HG02678 (cell line): ENCODE measurements around the gene ASGR1.

Experiments used
- ATAC-seq: cut with Tn5 transposase; IDR thresholded peaks from one replicate; pipeline ENCODE4 v1.9.1; 2021; ENCODE audit warnings: mild to moderate bottlenecking, moderate library complexity; ENCODE audit not compliant: unreplicated experiment

ASGR1 gene

DNA sequence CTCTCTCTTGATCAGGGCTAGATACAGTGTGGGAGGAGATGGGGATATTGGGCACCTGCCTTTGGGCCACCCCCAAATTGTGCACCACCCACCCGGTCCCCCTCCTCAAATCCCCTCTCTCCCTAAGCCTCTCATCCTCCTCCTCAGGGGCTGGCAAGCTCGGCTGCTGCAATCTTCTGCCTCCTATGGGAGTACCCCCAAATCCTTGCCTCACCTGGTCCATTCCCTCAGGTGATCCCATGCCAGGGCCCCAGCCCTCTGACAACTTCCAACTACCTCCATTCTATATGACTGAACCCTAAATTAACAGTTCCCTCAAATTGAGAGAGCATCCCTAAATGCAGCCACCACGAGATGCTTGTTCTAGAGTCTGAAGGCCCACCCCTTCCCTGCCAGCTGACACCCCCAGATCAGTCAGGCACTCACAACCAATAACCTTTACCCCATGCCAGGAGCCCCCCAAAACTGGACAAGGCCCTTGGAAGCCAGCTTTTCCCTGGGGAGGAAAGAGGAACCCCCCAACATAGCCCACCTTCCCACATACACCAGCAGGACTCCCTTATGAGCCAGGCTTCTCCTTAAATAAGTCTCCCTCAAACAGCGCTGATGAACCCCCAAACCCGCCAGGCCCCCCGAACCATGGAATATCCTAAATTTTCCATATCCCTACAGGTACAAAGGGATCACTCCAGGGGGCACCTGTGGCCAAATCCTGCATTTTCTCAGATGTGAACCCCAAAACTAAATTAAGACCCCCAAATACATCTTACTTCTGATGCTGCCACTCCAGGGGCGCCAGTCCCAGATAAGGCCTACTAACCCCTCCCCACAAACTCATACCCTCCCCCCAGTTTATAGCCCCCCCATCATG lies 37.3 kb upstream of the ASGR1 start:
- ATAC-seq = no peak

DNA sequence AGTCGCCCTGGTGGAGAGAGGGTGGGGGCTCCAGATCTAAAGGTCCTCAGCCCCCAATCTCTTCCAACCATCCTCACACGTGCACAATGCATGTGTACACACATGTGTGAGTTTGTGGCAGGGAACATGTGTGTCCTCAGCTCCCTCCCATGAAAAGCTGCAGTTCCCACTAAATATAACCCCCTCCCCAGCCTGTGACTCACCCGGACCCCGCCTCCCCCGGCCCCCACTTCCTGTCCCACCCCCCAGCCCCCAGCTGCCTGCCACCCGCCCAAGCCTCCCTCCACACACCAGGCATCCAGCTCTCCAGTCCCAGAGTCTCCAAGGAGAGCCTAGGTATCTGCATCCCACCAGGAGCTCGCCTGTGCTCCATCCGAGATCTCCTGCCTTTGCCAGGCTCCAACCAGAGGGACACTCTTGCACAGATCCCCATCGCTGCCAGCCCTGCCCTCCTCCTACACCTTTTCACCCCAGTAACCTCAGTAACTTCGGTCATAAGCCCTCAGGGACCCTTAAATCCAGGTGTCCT lies 36.5 kb upstream of the ASGR1 start:
- ATAC-seq = no peak

DNA sequence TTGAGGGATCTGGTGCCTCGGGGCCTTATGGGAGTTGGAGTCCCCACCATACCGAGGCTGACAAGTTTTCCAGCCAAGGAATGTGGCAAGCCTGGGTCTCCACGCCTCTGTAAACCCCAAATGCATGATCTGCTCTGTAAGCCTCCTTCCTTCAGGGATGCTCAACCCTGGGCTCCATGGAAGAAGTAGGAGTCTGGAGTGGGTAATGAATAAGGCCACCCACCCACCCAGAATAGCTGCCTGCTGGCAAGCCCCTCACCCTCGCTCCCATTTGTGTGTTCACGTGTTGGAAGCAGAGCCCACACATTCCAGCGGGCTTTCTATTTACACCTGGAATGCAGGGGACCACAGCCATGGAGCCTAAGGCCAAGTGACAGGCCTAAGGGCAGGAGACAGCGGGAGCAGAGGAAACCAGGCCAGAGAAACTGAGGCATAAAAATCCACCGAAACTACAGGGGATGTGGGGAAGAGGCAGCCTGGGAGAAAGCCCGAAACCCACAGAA lies 36.0 kb upstream of the ASGR1 start:
- ATAC-seq = no peak

DNA sequence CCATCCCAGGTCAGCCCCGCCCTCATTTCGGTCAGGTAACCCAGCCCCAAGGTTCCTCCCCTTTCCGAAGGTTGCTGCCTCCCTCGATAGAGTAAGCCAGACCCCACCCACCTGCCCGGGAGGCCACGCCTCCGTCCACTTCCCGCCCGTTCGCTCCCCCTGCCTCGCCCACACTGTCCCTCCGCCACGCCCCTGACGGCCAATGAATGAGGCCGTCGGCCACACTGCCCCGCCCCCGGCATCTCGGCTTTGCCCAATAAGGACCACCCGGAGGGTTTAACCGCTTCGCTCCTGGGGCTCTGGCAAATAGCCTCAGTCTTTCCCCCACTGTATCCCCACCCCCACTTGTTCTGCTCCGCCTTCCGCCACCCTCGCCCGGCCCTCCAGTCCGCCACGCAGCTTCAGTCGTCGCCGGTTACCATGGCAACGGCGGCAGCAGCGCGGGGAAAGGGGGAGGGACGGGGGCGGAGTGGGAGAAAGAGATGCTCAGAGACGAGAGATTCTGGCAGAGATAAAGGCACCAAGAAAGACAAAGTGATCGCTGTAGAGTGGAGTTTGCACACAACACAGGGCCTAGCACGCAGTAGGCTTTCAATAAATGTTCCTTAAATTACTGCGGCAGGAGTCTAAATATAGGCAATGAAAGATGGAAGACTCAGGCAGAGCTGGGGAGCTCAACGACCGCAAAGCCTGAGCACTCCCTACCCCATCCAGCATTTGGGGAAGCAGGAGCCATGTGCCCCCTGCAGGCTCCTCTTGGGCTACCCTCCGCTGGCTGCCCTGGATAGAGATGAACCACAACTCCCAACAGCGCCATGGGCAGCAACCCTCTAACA lies 35.3 kb upstream of the ASGR1 start:
- ATAC-seq = peak; percentile 83

DNA sequence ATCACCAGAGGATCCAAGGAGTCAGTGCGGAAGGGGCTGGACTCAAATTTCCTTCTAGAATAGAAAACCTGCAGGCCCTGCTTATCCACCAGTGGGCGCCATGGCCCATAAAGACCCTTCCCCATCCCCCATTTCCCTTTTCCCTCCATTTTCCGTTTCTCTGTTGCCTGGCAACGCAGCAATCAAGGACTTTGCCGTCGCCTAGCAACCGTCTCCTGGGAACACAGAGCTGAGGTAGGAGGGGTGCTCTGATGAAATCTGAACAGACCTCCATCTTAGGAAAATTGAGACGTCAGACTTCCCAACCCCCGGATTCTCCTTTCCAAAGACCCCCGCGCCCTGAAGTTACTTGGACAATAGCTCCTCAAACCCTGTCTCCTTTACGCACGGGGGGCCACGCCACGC lies 34.7 kb upstream of the ASGR1 start:
- ATAC-seq = peak; percentile 9

DNA sequence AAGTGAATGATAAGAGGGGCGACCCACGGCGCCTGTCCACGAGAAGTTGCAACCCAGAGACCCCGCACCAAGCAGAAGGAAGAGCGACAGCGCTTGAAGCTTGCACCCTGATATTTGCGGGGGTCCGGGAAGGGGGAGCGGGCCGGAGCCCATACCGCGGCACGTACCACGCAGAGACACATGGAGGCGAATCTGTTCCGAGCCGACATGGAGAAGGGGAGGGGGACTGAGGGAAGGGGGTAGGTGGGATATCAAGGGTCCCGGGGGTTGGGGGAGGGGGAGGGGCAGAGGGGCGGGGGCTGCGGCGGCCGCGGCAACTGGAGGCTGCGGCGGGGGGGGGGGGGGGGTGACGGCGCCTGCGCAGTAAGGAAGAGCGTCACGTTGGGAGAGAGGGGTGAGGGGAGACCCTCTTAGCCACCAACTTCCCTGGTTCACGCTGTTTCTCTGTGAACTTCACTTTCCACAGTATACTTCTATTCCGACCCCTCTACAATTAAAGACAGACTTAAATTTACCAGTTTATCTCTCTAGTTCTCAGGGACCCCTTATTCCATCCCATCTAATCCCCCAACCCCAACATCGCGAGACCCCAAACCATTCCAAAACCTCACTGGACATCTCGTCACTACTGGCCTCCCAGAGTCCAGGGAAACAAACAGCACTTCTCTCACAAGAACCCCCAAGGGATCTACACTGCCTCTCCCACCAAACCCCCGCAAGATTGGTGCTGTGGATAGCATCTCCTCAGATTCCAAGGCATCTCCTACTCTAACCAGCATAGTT lies 32.5 kb upstream of the ASGR1 start:
- ATAC-seq = no peak

DNA sequence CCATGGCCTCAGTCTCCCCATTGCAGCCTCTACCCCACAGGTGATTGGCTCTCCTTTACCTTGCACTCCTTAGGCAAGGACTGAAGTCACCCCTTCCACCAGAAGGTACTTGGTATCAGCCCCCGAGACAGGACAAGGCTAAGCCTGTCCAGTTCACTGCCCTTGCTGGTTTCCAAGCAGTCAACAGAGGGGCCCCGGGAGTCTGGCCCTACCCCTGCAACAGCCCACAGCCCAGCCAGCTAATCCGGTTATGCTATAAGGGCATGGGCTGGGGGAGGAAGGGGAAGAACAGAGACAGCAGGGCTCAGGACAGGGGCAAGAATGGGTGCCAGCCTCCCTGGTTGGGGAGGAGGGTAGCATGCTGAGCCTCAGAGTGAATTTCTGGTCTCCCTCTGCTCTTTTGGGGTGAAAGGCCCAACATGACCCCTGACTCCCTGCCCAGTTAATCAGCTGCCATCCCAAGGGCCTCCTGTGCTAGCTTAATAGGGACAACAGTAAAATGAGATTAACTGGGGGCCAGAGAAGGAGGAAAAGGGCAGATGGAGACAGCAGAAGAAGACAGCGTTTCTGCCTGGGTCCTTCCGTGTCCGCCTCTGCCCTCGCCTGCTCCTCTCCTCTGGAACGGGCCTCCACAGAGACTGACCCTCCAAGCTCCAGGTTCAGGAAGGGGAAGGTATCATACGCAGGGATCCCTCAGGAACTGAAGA lies 29.7 kb upstream of the ASGR1 start:
- ATAC-seq = no peak

DNA sequence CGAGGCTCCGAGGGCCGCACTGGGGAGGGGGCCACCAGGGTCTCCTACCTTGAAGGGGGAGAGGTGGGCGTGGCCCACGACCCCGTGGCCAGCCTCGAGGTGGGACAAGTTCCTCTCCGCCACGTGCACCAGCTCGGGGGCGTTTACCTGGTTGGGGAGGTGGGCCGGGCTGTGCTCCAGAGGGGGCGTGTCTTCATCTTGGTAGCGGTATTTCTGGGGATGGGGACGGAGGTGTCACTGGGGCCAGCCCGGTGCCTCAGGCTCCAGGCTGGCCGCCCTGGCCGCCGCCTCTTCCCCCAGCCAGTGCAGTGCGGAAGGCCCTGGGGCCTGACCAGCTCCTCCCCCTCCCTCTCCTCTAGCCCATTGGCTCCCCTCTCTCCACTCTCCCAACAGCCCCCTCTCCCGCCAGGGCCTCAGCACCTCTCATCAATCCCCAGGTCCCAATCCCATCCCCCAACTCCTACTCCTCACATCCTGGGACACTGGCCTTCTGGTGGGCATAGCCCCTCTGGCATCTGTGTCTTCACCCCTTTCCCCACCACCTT lies 28.9 kb upstream of the ASGR1 start:
- no peak for ATAC-seq

DNA sequence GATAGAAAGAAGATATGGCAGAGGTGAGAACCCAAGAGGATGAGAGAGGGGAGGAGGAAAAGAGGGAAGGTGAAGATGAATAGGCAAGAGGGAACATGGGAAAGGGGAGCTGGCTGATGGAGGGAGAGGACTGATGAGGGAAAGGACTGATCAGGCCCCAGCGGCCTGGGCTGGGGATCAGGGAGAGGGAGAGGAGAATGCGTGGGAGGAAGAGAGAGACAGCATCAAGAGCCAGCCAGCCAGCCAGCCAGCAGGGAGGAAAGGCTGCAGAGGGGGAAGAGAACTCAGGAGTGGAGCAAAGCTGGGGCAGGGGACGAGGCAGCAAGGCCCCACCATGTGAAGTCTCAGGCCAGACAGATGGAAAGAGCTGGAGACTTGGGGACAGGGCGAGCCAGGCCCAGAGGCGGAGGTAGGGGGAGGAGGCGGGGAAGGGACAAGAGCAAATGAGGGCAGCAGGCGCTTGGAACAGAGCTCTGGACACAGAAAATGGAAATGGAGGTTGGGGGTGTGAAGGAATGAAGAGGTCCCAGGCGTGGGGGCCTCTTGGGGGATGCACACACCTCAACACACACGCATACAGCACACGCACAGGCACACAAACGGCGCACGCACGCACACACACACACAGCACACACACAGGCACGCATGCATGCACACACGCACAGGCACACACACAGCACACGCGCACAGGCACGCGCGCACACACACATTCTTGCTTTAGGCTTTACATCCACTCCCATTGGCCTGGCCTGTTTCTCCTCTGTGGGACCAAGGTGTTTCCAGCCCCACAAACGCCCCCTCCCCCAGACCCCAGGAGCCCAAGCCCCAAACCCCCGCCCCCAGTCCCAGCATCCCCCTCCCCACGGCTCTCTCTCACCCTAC lies 28.2 kb upstream of the ASGR1 start:
- no peak for ATAC-seq

DNA sequence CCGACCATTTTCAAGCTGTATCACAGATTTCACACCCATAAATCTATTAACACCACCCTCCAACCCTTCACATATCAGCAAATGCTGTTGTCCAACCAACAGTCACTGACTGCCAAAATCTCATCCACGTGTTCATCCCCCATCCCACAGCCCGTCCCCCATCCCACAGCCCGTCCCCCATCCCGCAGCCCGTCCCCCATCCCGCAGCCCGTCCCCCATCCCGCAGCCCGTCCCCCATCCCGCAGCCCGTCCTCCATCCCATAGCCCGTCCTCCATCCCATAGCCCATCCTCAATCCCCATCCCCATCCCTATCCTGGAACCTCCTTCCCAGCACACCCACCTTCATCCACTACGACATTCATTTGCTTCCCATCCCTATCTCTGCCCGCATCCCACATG lies 26.4 kb upstream of the ASGR1 start:
- no peak for ATAC-seq

DNA sequence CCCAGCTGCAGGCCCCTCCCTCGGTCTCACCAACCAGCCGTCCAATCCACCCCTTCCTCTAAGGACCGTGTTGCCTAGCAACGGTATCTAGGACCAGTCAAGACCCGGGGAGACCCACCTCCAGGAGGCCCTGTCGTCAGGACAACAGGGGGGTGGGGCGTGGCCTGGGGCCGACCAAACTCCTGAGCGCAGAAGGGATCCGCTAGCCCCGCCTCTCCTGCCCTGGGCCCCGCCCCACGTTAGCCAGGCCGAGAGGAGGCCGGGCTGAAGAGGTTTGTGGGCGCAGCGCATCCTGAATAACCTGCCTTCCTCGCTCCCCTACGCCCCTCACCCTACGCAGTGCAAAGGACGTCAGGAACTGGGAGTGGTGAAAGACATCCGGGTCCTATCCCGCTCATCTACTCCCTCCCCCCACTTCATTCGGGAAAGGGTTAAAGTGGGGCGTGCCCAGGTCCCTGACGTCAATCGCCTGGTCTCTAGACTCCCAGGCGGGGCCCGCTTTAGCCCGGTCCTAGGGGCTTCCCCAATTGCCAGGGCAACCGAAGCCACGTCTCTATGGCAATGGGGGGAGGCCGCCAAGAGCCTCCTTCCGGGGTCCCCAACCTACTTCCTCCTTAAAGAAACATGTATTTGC lies 25.8 kb upstream of the ASGR1 start:
- peak; percentile 82 for ATAC-seq

DNA sequence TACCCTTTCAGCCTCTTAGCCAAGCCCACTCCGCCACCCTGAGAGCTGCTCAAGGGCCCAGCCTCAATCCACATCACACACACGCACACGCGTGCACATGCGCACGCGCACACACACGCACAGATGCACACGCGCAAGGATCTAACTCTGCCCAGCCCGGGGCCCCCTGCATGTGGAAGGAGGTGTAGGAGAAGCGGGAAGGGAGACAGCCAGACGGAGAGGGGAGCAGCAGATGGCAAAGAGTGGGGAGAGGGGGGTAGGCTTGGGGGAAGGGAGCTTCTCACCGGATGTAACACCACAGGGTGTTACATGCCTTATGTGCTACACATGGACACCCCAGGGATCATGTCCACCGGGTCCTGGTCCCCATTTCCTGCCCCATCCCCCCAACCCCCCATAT lies 25.2 kb upstream of the ASGR1 start:
- ATAC-seq = no peak

DNA sequence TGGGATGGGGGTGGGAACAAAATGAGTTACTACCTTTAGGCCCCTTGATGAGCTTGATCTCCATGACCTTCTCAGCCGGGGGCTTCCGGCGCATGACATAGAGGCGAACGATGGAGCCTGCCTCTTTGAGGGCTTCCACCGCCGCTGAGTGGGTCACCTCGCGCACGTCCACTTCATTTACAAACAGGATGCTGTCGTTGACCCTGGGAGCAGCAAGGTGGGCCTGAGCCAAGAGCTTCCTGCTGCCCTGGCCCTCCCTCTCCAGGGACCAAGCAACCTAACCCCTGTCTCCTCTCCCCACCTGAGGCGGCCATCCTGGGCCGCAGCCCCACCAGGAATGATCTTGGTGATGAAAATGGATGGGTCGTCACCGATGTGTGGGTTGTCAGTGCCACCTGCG lies 24.2 kb upstream of the ASGR1 start:
- no peak for ATAC-seq

DNA sequence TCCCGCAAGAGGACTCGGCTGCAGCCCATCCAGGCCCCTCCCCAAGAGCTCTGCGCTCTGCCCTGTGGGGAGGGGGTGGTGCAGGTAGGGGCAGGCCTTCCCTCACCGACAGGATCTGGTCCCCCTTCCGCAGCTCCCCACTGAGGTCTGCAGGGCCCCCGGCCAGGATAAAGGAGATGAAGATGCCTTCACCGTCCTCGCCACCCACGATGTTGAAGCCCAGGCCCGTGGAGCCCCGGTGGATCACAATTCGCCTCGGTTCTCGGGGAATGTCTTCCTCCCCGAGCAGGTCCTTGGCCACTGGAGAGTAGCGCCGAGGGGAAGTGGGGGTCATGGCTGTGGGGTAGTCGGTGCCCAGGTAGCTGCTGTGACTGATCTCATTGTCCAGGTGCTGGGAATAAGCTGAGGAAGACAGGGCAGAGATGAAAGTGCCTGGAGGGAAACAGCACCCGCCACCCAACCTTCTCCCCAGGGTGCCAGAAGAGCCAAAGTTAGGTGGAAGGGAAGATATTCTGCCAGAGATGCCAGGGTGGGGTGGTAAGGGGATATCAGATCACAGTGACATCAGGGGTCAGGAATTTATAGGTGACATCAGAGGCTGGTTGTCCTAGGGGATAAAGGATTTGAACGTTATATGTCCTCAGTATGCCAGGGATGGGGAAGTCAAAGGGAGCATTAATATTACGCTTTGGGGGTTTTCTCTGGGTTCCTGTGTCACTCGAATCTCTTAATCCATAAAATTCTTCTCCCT lies 17.7 kb upstream of the ASGR1 start:
- no peak for ATAC-seq

DNA sequence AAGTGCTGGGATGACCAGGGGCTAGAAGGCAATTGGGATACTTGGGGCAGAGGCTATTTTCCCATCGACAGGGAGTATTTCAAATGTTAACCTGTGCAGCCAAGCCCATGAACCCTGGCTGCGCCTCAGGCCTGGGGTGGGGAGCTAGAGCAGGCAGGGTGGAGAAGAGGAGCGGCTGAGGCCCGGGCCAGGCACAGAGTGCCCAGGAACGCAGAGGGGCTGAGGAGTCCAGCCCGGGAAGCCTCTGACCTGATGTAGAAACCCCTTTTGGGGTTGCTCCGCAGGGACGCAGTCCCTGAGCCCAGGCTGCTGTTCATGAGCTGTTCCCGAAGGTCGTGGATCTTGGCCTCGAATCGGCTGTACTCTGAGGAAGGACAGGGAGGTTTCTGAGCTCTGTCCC lies 16.8 kb upstream of the ASGR1 start:
- ATAC-seq = no peak

DNA sequence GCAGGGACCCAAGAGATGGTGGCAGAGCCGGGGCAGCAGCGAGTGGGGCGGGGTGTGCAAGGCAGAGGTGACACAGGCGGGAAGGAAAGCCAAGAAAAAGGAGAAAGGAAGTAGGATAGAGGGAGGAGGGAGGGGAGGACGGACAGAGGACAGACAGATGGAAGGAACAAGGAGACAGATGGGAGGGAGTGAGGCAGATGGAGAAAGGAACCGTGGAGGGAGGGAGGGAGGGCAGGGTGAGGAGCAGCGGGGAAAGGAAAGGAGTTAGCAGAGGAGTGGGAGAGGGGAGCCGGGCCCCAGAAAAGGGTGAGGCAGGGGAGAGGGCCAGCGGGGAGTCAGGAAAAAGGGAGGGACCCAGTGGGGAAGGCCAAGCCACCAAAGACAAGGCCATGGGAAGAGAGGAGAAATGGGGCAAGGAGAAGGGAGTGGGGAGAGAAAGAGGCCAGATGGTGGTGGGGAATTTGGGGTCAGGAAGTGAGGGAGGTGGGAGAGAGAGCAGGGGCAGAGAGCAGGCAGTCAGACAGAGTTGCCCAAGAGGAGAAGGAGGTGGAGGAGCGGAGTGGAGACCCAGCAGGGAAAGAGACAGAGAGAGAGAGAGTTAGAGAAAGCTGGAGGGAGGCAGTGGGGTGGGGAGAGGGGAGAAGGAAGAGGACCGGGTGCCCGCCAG lies 13.2 kb upstream of the ASGR1 start:
- no peak for ATAC-seq

DNA sequence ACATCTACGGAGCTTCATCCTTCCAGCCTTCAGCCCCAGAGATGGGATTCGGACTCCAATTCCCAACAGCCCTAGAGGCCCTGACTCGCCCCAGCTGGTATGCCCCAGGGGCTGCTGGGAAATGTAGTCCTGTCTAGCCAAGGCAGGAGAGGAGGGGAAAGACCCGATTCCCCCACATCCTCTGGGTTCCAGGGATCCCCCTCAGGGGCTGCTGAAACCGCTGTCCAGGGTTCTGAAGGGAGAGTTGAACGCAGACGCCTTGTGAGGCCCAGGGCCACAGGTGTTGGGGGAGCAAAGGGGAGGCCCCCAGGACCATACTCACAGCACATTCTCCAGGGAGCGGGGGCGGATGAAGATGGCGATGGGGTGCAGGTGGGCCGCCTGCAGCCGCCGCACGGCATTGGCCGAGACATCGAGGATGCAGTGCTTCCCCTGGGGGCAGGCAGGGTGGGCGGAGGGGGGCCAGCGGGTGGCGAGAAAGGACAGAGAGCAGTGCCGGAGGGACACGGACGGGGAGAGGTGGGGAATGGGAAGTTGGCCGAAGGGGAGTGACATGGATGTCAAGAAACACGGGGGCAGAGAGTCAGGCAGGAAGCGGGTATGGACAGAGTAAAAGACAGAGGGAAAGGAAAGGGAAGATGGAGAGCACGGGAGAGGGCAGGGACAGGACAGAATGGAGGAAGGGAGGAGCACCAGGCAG lies 12.6 kb upstream of the ASGR1 start:
- no peak for ATAC-seq
